ENCODE results near the gene PTPRK. TPM values are rescaled to one million over a fixed set of nuclear protein-coding genes. Genes with fewer than 3 reads are reported as not detected.

The PTPRK gene
- total RNA-seq, 1 experiment from 2014 or later = 94.4 TPM

DNA sequence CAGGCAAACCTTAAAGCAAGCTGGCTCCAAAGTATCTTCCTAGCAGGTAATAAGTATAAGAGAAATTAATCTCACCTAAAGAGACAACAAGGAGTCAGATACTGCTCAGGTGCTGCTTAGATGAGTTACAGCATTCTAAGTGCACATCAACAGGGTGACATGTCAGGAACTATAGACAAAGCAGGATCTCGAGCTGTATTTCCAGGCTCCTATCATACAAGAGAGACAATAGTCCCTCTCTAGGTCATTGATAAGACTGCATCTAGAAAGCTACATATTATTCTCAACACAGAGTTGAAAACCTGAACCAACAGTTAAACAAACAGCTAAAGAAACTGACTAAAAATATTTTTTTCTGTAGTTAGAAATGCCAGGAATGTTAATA, 3.9 kb downstream of the PTPRK start:
- H3K36me3 Mint-ChIP-seq (ENCODE audit: insufficient read depth, unreplicated experiment) = peaks cover 19% of the 10 kb centered on the region
- TF ChIP-seq, protein P1, sequence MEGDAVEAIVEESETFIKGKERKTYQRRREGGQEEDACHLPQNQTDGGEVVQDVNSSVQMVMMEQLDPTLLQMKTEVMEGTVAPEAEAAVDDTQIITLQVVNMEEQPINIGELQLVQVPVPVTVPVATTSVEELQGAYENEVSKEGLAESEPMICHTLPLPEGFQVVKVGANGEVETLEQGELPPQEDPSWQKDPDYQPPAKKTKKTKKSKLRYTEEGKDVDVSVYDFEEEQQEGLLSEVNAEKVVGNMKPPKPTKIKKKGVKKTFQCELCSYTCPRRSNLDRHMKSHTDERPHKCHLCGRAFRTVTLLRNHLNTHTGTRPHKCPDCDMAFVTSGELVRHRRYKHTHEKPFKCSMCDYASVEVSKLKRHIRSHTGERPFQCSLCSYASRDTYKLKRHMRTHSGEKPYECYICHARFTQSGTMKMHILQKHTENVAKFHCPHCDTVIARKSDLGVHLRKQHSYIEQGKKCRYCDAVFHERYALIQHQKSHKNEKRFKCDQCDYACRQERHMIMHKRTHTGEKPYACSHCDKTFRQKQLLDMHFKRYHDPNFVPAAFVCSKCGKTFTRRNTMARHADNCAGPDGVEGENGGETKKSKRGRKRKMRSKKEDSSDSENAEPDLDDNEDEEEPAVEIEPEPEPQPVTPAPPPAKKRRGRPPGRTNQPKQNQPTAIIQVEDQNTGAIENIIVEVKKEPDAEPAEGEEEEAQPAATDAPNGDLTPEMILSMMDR (IDR thresholded peaks at IDR 0.05; ENCODE audit: insufficient read depth in 1 of 2, low read depth in 1 of 2, low read length in 1 of 2, severe bottlenecking in 1 of 2, unreplicated experiment in 1 of 2) = peak; percentile 31 to 40
- no peak overlapping the region for H3K4me3 Mint-ChIP-seq (ENCODE audit: unreplicated experiment)
- H3K4me3 ChIP-seq (ENCODE audit: low read depth, low read length) = no peak overlapping the region
- no TSS peak for BruUV-seq (replicated peaks)
- intact Hi-C loops (cut with micrococcal nuclease; ENCODE audit: unreplicated experiment) = loop anchor here (1.0 to 10.0 kb wide), 6 partner anchors 11 to 552 kb away; no protein-coding TSS in a partner anchor
- H3K9me3 Mint-ChIP-seq (ENCODE audit: unreplicated experiment) = no peaks in the 10 kb centered on the region
- no peaks in the 10 kb centered on the region for H3K27me3 Mint-ChIP-seq (ENCODE audit: insufficient read depth, unreplicated experiment)
- H3K27ac Mint-ChIP-seq (ENCODE audit: unreplicated experiment) = peak overlapping the region; percentile 66
- DNase-seq = no peak
- peaks cover 25% of the 10 kb centered on the region for H3K4me1 Mint-ChIP-seq (ENCODE audit: low read depth, unreplicated experiment)
- peaks cover 17% of the 10 kb centered on the region for H3K4me1 ChIP-seq
- POLR2A ChIA-PET = no interaction called here
- CTCF ChIA-PET = interaction anchor here (0.6 to 1.7 kb wide), 8 partner anchors 11 to 1169 kb away, joined by 3 to 5 read pairs (median 4); no protein-coding TSS in a partner anchor
- no peaks in the 10 kb centered on the region for H3K27me3 ChIP-seq (replicated peaks; ENCODE audit: control insufficient read depth, insufficient read depth, low read length)
- no peaks in the 10 kb centered on the region for H3K9me3 ChIP-seq
- H3K36me3 ChIP-seq (ENCODE audit: control insufficient read depth, insufficient read depth, low read length) = no peaks in the 10 kb centered on the region

DNA sequence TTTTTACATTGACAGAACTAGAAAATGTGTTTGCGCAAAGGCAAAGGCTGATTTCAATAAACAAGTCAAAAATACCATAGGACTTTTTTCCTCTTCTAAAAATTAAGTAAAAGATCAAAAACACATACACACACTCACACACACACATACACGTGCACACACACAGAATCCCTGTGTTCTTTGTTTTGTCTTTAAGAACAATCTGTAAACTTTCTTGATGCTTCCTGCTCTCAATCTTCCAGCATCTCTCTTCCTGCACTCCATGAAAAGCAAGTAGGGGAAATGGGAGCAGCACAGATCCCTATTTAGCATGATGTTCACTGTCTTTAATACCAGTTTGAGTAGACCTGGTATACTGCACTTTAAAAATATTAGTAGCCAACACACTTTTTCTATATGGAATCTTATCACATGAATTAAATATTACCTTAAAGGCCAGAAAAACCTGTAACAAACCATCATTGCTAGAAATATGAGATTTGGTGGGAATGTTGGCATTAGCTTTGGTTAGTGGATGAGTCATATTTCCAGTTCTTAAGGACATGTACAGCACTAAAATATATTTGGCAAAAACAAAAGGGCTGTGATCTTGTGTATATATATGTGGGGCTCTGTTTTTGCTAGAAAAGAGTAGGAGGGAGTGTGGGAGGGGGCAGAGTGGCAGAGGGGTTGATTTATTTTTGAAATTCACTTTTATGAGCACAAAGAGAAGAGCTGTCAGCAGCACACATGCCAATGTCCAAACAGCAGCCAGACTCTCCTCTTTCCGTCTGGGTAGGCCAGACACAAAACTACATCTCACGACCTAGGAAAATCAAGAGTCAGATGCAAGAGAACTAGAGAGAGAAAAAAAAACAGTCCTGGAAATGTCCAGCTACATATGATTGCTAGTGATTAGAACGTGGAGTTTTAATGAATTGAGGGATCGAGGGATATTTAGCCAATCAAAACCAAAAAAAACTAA, 4.6 kb downstream of the PTPRK start:
- Histone ChIP-seq H3K4me1 (peaks cover 23% of the 10 kb centered on the region), H3K4me3 (ENCODE audit: low read depth, low read length) (no peak overlapping the region), H3K9me3 (no peaks in the 10 kb centered on the region), H3K27me3 (replicated peaks; ENCODE audit: control insufficient read depth, insufficient read depth, low read length) (no peaks in the 10 kb centered on the region), H3K36me3 (ENCODE audit: control insufficient read depth, insufficient read depth, low read length) (no peaks in the 10 kb centered on the region)
- no peaks in the 10 kb centered on the region for H3K9me3 Mint-ChIP-seq (ENCODE audit: unreplicated experiment)
- H3K4me3 Mint-ChIP-seq (ENCODE audit: unreplicated experiment) = no peak overlapping the region
- POLR2A ChIA-PET = no interaction called here
- peaks cover 19% of the 10 kb centered on the region for H3K36me3 Mint-ChIP-seq (ENCODE audit: insufficient read depth, unreplicated experiment)
- BruUV-seq (replicated peaks) = no TSS peak
- CTCF ChIA-PET = interaction anchor here (0.6 to 1.7 kb wide), 8 partner anchors 10 to 1168 kb away, joined by 3 to 5 read pairs (median 4); no protein-coding TSS in a partner anchor
- H3K4me1 Mint-ChIP-seq (ENCODE audit: low read depth, unreplicated experiment) = peaks cover 31% of the 10 kb centered on the region
- H3K27ac Mint-ChIP-seq (ENCODE audit: unreplicated experiment) = peak overlapping the region; percentile 66
- intact Hi-C loops (cut with micrococcal nuclease; ENCODE audit: unreplicated experiment) = loop anchor here (1.0 to 10.0 kb wide), 6 partner anchors 11 to 551 kb away; no protein-coding TSS in a partner anchor
- DNase-seq = no peak
- H3K27me3 Mint-ChIP-seq (ENCODE audit: insufficient read depth, unreplicated experiment) = no peaks in the 10 kb centered on the region
- TF ChIP-seq, protein P1 (IDR thresholded peaks at IDR 0.05; ENCODE audit: insufficient read depth in 1 of 2, low read depth in 1 of 2, low read length in 1 of 2, severe bottlenecking in 1 of 2, unreplicated experiment in 1 of 2) = no peak

DNA sequence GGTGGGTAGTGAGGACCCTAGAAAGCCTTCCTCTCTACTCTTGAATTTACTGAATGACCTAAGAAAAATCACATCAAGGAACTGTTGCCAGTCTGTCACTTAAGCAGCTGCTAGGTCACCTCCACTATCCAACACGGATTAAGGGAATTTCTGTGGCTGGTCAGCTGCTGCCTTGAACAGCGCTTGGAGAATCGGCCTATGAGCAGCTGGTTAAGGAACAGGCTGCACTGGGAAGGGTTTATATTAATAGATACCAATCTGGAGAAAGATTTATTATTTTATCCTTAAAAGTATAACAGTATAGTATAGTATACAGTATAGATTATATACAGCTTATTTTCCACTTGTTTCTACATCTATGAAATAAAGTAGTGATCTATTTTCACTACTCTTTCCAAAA, 6.5 kb downstream of the PTPRK start:
- Histone ChIP-seq H3K4me1 (peaks cover 41% of the 10 kb centered on the region), H3K4me3 (ENCODE audit: low read depth, low read length) (no peak overlapping the region), H3K9me3 (no peaks in the 10 kb centered on the region), H3K36me3 (ENCODE audit: control insufficient read depth, insufficient read depth, low read length) (no peaks in the 10 kb centered on the region), H3K27me3 (replicated peaks; ENCODE audit: control insufficient read depth, insufficient read depth, low read length) (no peaks in the 10 kb centered on the region)
- ChIA-PET POLR2A (interaction anchor here (0.7 kb wide), 1 partner anchor 11 kb away, joined by 6 read pairs; no protein-coding TSS in a partner anchor), CTCF (no interaction called here)
- no peak overlapping the region for H3K4me3 Mint-ChIP-seq (ENCODE audit: unreplicated experiment)
- H3K27ac Mint-ChIP-seq (ENCODE audit: unreplicated experiment) = no peak overlapping the region
- H3K36me3 Mint-ChIP-seq (ENCODE audit: insufficient read depth, unreplicated experiment) = peaks cover 5% of the 10 kb centered on the region
- intact Hi-C loops (cut with micrococcal nuclease; ENCODE audit: unreplicated experiment) = loop anchor here (10.0 kb wide), 1 partner anchor 549 kb away; no protein-coding TSS in a partner anchor
- BruUV-seq (replicated peaks) = no TSS peak
- H3K4me1 Mint-ChIP-seq (ENCODE audit: low read depth, unreplicated experiment) = peaks cover 31% of the 10 kb centered on the region
- H3K9me3 Mint-ChIP-seq (ENCODE audit: unreplicated experiment) = no peaks in the 10 kb centered on the region
- TF ChIP-seq, protein P1 (IDR thresholded peaks at IDR 0.05; ENCODE audit: insufficient read depth in 1 of 2, low read depth in 1 of 2, low read length in 1 of 2, severe bottlenecking in 1 of 2, unreplicated experiment in 1 of 2) = no peak
- DNase-seq = no peak
- no peaks in the 10 kb centered on the region for H3K27me3 Mint-ChIP-seq (ENCODE audit: insufficient read depth, unreplicated experiment)

Measured in Caco-2 (cell line).